SK-N-MC (cell line): ENCODE measurements around the gene MAML3.

Experiments
- DNase-seq: peaks from one replicate; pipeline ENCODE4 v3.0.0-alpha.2; 2011; ENCODE audit warnings: low read depth, low spot score
- H3K27ac ChIP-seq: fragments of 200-600 bp; sonication (generic); 2 replicates; pipeline ENCODE4 v1.5.1; 2016; ENCODE audit warnings: mixed run types
- H3K36me3 ChIP-seq: fragments of 200-600 bp; sonication (generic); 2 replicates; pipeline ENCODE4 v1.6.1; 2017; ENCODE audit warnings: antibody characterized with exemption, low read length, mixed read lengths; ENCODE audit not compliant: insufficient read depth
- H3K4me3 ChIP-seq: fragments of 200-600 bp; sonication (generic); 2 replicates; pipeline ENCODE4 v1.5.1; 2016
- H3K9ac ChIP-seq: fragments of 200-600 bp; sonication (generic); 2 replicates; pipeline ENCODE4 v1.8.0; 2017; ENCODE audit warnings: mixed run types, mixed read lengths; ENCODE audit not compliant: insufficient read length
- H3K9me3 ChIP-seq: fragments of 200-600 bp; sonication (generic); 2 replicates; pipeline ENCODE4 v1.6.1; 2017; ENCODE audit warnings: low read depth, mild to moderate bottlenecking, antibody characterized with exemption, low read length, moderate library complexity, mixed read lengths
- EZH2 ChIP-seq: fragments of 200-600 bp; sonication (generic); IDR thresholded peaks from one replicate; pipeline ENCODE4 v1.6.1; 2017; ENCODE audit warnings: antibody characterized with exemption
- FOXP2 ChIP-seq: optimal IDR thresholded peaks from 2 replicates; pipeline ENCODE3; 2011; ENCODE audit warnings: mild to moderate bottlenecking, moderate library complexity; ENCODE audit not compliant: insufficient read depth; ENCODE audit errors: extremely low read length, control extremely low read depth
- POLR2AphosphoS5 ChIP-seq: IDR thresholded peaks from 2 replicates; pipeline ENCODE4 v1.6.1; 2012; ENCODE audit warnings: mild to moderate bottlenecking, low read depth, low read length, borderline replicate concordance

MAML3 gene

GRCh38 chr4:139696491-139696890, 457.5 kb downstream of the MAML3 start:
- H3K9me3 ChIP-seq: no peaks in the 10 kb centered on the region

DNA sequence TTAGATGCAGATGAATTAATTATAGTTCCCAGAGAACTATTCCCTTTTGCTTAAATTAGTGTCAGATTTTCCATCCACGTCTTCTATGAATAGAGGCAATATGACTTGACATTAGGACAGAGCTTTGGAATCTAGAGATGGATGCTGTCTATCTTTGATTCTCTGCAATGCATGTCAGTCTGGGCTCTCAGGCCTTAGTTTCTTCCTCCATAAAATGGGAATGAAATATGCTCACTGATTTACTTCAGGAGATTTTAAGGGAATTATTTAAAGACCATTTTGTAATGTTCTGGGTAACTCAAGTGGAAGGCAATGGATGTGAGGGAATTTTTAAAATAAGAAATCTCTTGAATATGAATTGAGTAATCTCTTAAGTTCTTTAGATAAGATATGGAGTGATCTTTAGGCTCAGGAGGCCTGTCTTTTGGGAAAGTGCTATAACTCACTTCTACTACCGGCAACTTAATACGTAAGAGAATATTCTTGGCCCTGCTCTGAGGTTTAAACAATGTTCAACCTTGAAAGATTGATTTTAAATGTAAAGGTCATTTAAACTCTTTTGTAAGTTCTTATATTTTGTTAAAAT, 459.4 kb downstream of the MAML3 start:
- TF ChIP-seq POLR2AphosphoS5: no peak
- no peak for TF ChIP-seq EZH2
- no peak for TF ChIP-seq FOXP2
- Histone ChIP-seq H3K9ac (no peak overlapping the region), H3K36me3 (no peaks in the 10 kb centered on the region), H3K4me3 (no peak overlapping the region), H3K9me3 (no peaks in the 10 kb centered on the region), H3K27ac (no peak overlapping the region)
- DNase-seq: no peak

More at GRCh38 chr4:139696491-139696890, 457.5 kb downstream of the MAML3 start:
- Histone ChIP-seq H3K27ac (no peak overlapping the region), H3K36me3 (no peaks in the 10 kb centered on the region), H3K9ac (no peak overlapping the region), H3K4me3 (no peak overlapping the region)
- no peak for DNase-seq
- TF ChIP-seq POLR2AphosphoS5 (no peak), FOXP2 (no peak), EZH2 (no peak)

GRCh38 chr4:139692309-139693012, 461.5 kb downstream of the MAML3 start:
- DNase-seq: no peak
- Histone ChIP-seq H3K36me3 (no peaks in the 10 kb centered on the region), H3K9me3 (no peaks in the 10 kb centered on the region), H3K4me3 (no peak overlapping the region), H3K27ac (no peak overlapping the region), H3K9ac (no peak overlapping the region)
- TF ChIP-seq EZH2 (no peak), FOXP2 (no peak), POLR2AphosphoS5 (no peak)

DNA sequence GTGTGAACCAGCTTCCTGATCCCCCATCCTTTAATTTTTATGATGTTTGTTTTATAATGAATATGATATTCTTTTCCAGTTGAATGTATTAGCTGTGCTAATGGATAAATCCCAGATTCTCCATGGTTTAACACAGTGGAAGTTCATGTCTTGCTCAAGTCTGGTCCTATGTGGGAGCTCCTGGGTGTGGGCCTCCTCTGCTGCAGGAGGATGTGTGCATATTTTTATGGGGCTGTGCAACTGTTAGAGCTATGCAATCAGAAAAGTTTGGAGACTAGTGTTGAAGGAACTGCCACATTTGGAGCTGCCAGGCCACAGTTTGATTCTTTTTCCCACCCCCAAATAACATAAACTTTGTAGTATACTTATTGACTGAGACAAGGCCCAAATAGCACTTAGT, 463.6 kb downstream of the MAML3 start:
- Histone ChIP-seq H3K27ac (no peak overlapping the region), H3K36me3 (no peaks in the 10 kb centered on the region), H3K9ac (no peak overlapping the region), H3K9me3 (no peaks in the 10 kb centered on the region), H3K4me3 (no peak overlapping the region)
- TF ChIP-seq EZH2 (no peak), POLR2AphosphoS5 (no peak)
- no peak for DNase-seq

DNA sequence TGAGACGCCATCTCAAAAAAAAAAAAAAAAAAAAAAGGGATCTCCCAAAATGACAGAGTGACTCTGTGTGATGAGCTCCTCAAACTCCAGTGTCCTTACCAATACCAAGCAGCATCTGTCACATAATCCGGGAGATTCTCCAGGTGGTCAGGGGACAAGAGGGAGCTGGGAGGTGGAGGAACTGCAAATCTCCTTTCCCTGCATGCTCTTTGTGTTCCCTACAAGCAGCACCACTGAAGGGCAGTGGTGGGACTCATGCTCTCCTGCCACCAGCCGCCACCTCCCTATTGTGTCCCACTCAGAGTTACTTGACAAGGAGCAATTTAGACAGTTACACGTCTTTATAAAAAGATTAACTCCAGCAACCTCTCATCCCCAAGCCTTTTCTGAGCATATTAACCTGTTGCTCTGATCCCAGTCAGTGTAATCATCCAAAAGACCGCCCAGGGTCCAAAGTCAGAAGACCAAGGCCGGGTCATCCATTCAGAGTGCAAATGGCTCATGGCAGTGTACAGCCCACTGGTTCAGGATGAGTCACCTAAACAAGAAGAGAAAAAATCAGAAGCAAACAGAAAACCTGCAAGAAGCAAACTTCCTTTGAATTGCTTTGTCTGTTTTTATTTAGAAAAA, 464.8 kb downstream of the MAML3 start:
- Histone ChIP-seq H3K36me3 (no peaks in the 10 kb centered on the region), H3K4me3 (no peak overlapping the region), H3K9me3 (no peaks in the 10 kb centered on the region), H3K27ac (no peak overlapping the region), H3K9ac (no peak overlapping the region)
- no peak for DNase-seq
- TF ChIP-seq EZH2 (no peak), FOXP2 (no peak), POLR2AphosphoS5 (no peak)

DNA sequence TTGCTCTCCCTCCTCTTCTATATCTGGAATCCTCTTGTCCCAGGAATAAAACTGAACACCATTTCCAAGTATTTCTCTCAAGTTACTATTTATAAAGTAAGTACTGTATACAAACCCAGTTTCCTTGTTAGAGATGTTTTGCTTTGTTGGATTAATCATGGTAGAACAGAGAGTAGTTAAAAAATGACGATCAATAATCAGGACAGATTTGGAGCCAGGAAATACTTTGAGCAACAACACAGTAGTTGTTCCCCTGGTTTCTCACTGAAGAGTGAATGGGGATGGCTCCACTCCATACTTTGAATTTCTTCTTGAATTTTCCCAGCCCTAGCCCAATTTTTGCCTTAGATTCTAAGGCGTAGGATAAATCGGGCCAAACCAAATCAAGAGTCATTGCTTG, 467.0 kb downstream of the MAML3 start:
- H3K9me3 ChIP-seq: no peaks in the 10 kb centered on the region
- no peak overlapping the region for H3K27ac ChIP-seq
- no peaks in the 10 kb centered on the region for H3K36me3 ChIP-seq
- no peak for DNase-seq
- H3K4me3 ChIP-seq: no peak overlapping the region
- TF ChIP-seq EZH2 (no peak), POLR2AphosphoS5 (no peak), FOXP2 (no peak)
- H3K9ac ChIP-seq: no peak overlapping the region

DNA sequence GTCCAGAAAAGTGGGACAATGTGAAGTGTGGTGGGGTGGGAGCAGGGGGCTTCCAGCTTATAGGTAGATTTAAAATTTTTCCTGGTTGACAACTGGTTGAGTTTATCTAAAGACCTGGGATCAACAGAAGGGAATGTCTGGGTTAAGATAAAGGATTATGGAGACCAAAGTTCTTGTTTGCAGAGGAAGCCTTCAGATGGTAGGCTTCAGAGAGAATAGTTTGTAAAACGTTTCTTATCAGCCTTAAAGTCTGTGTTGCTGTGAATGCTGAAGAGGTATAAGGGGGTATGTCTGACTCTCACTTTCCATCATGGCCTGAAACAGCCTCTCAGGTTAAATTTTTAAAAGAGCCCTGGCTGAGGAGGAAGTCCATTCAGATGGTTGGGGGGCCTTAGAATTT, 467.9 kb downstream of the MAML3 start:
- Histone ChIP-seq H3K27ac (no peak overlapping the region), H3K36me3 (no peaks in the 10 kb centered on the region)
- no peak for DNase-seq

GRCh38 chr4:139685180-139685579, 468.8 kb downstream of the MAML3 start:
- Histone ChIP-seq H3K9ac (no peak overlapping the region), H3K27ac (no peak overlapping the region), H3K4me3 (no peak overlapping the region), H3K9me3 (no peaks in the 10 kb centered on the region), H3K36me3 (no peaks in the 10 kb centered on the region)
- DNase-seq: no peak
- TF ChIP-seq FOXP2: no peak
- no peak for TF ChIP-seq EZH2
- TF ChIP-seq POLR2AphosphoS5: no peak

More for the DNA sequence above, 467.9 kb downstream of the MAML3 start:
- no peak overlapping the region for H3K9ac ChIP-seq
- TF ChIP-seq POLR2AphosphoS5 (no peak), FOXP2 (no peak), EZH2 (no peak)
- no peaks in the 10 kb centered on the region for H3K9me3 ChIP-seq
- H3K4me3 ChIP-seq: no peak overlapping the region

GRCh38 chr4:139684351-139684750, 469.6 kb downstream of the MAML3 start:
- Histone ChIP-seq H3K9ac (no peak overlapping the region), H3K4me3 (no peak overlapping the region), H3K27ac (no peak overlapping the region), H3K36me3 (no peaks in the 10 kb centered on the region), H3K9me3 (no peaks in the 10 kb centered on the region)
- no peak for DNase-seq
- no peak for TF ChIP-seq EZH2
- TF ChIP-seq POLR2AphosphoS5: no peak
- no peak for TF ChIP-seq FOXP2
